GM12891 (cell line): Measurements from ENCODE around the gene RXFP3.

Source experiments
- PAX5 ChIP-seq: IDR thresholded peaks from 2 replicates; pipeline ENCODE4 v1.6.1; 2011; ENCODE audit warnings: low read length, moderate library complexity, mild to moderate bottlenecking; ENCODE audit not compliant: insufficient read depth, severe bottlenecking
- POLR2A ChIP-seq: IDR thresholded peaks from 2 replicates; pipeline ENCODE4 v1.6.1; 2011; ENCODE audit warnings: low read depth, low read length, control low read depth
- POLR2AphosphoS5 ChIP-seq: IDR thresholded peaks from 2 replicates; pipeline ENCODE4 v1.6.1; 2011; ENCODE audit warnings: low read depth, low read length, control low read depth
- POU2F2 ChIP-seq: IDR thresholded peaks from 2 replicates; pipeline ENCODE4 v1.6.1; 2011; ENCODE audit warnings: low read depth, mild to moderate bottlenecking, control low read depth, low read length, moderate library complexity
- SPI1 ChIP-seq: IDR thresholded peaks from 2 replicates; pipeline ENCODE4 v1.6.1; 2011; ENCODE audit warnings: low read depth, low read length, control low read depth
- TAF1 ChIP-seq: IDR thresholded peaks from 2 replicates; pipeline ENCODE4 v1.6.1; 2011; ENCODE audit warnings: low read depth, low read length, control low read depth

DNA sequence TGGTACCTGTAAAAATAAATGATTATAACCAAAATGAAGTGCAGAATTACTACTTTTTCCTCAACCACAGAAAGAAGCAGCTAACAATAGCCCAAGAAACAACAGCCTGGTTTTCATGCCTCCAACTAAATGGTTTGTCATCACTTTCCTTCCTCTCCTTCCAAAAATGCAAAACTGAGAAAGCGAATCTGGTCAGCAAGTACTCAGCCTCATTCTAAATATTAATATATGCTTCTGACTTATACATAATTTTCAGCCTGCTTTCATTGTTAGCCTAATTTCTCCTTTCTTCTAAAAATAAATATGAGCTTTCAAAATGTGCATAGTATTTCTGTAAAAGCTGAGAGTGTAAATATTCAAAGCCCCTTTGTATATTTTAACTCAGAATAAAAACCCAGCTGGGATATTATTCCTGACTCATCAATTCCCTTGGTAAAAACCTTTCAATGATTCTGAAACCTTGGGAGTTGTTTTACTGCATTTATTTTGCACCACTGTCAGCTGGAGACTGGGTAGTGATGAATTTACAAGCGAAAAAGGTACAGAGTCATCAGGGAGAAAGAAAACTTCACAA, 21.5 kb downstream of the RXFP3 start:
- TF ChIP-seq POLR2AphosphoS5 (no peak), POLR2A (no peak), PAX5 (no peak), TAF1 (no peak), SPI1 (no peak), POU2F2 (no peak)
